Smooth muscle cell (in vitro differentiated cells): Measurements from ENCODE around the gene ZAR1L. TPM values are rescaled to one million over a fixed set of nuclear protein-coding genes. Genes with fewer than 3 reads are reported as not detected.
A peak's percentile ranks its signal among the peaks of the same experiment; 100 is the strongest.
"Not testable (repeated sequence)": the region's sequence is repeated elsewhere in the genome, so short reads cannot be mapped to it uniquely, and the experiment has no call there.

Experiments
- DNase-seq: peaks from one replicate; lab custom pipeline; 2025; ENCODE audit not compliant: unreplicated experiment; lab: John Stamatoyannopoulos, UW
- H2AFZ ChIP-seq: fragments of 200-600 bp; sonication (generic); 2 replicates; pipeline ENCODE4 v1.6.0; 2016; ENCODE audit warnings: antibody characterized with exemption, low read depth, mild to moderate bottlenecking
- H3F3A ChIP-seq: fragments of 200-600 bp; sonication (generic); 2 replicates; pipeline ENCODE4 v1.6.0; 2017; ENCODE audit warnings: antibody characterized with exemption, low read depth
- H3K27ac ChIP-seq: fragments of 200-600 bp; sonication (generic); 2 replicates; pipeline ENCODE4 v1.5.1; 2016; ENCODE audit warnings: low read depth, mild to moderate bottlenecking
- H3K27me3 ChIP-seq: fragments of 200-600 bp; sonication (generic); 2 replicates; pipeline ENCODE4 v1.6.1; 2016; ENCODE audit warnings: low read depth, mild to moderate bottlenecking
- H3K36me3 ChIP-seq: fragments of 200-600 bp; sonication (generic); 2 replicates; pipeline ENCODE4 v1.5.1; 2016; ENCODE audit warnings: low read depth
- H3K4me1 ChIP-seq: fragments of 200-600 bp; sonication (generic); 2 replicates; pipeline ENCODE4 v1.5.1; 2016; ENCODE audit warnings: low read depth
- H3K4me2 ChIP-seq: fragments of 200-600 bp; sonication (generic); 2 replicates; pipeline ENCODE4 v1.6.0; 2016; ENCODE audit warnings: mild to moderate bottlenecking
- H3K4me3 ChIP-seq: fragments of 200-600 bp; sonication (generic); 2 replicates; pipeline ENCODE4 v1.5.1; 2016; ENCODE audit warnings: mild to moderate bottlenecking
- H3K79me2 ChIP-seq: fragments of 200-600 bp; sonication (generic); 2 replicates; pipeline ENCODE4 v1.6.0; 2016; ENCODE audit warnings: low read depth, mild to moderate bottlenecking
- H3K9ac ChIP-seq: fragments of 200-600 bp; sonication (generic); 2 replicates; pipeline ENCODE4 v1.6.0; 2016; ENCODE audit warnings: low read depth
- H3K9me3 ChIP-seq: fragments of 200-600 bp; sonication (generic); replicated peaks from 2 replicates; pipeline ENCODE4 v1.5.1; 2016; ENCODE audit warnings: low read depth
- H4K20me1 ChIP-seq: fragments of 200-600 bp; sonication (generic); 2 replicates; pipeline ENCODE4 v1.6.0; 2016; ENCODE audit warnings: low read depth
- CTCF ChIP-seq: fragments of 200-600 bp; sonication (generic); IDR thresholded peaks from 2 replicates; pipeline ENCODE4 v1.5.1; 2017; ENCODE audit warnings: borderline replicate concordance, mild to moderate bottlenecking, antibody characterized with exemption; ENCODE audit not compliant: insufficient read depth, poor library complexity, severe bottlenecking
- WGBS: methylation state at CpG from one replicate; pipeline ENCODE4 v1.1.7; 2016; ENCODE audit warnings: low lambda C conversion rate; 5-methylcytosine and 5-hydroxymethylcytosine counted together
- polyA plus RNA-seq: library from polyadenylated mRNA; unstranded; fragments of >200 nt; fragmentation: Nextera tagmentation; extraction: Ambion mirVana; gene quantifications from 2 replicates; pipeline ENCODE4 v1.2.1, GENCODE V29; 2016
- total RNA-seq: library from RNA; depleted of rRNA; stranded (reverse); fragments of >200 nt; gene quantifications from 2 replicates; pipeline ENCODE4 v1.2.3, GENCODE V29; 2014

ZAR1L gene
- total RNA-seq = not detected in 2 replicates
- 0.26 TPM in 1 of 2 replicates, not detected in the other for polyA plus RNA-seq

- peak within 1 kb of the TSS; percentile 91 for H2AFZ ChIP-seq
- peak within 1 kb of the TSS; percentile 84 for H3K4me2 ChIP-seq
- H3K36me3 ChIP-seq = no peaks in the 10 kb centered on the region
- H3K9ac ChIP-seq = peak within 1 kb of the TSS; percentile 94
- H3K4me3 ChIP-seq = peak within 1 kb of the TSS; percentile 68
- WGBS = 3% methylated on average over 60 of the region's 60 CpGs
- no peaks in the 10 kb centered on the region for H3K4me1 ChIP-seq
- no peaks in the 10 kb centered on the region for H3K9me3 ChIP-seq
- H3K27ac ChIP-seq = peak within 1 kb of the TSS; percentile 92
- no peaks in the 10 kb centered on the region for H3K27me3 ChIP-seq
- TF ChIP-seq CTCF = no peak
- H4K20me1 ChIP-seq = no peaks in the 10 kb centered on the region
- no peaks in the 10 kb centered on the region for H3K79me2 ChIP-seq
- DNase-seq = peak; percentile 57
- H3F3A ChIP-seq = no peaks in the 10 kb centered on the region
These were observed at the start of gene ZAR1L, which contains the start of gene BRCA2 for GRCh38 chr13:32315238-32316027. ZAR1L (minus strand) TSS chr13:32315363; CDS start chr13:32311925, 3,438 bp downstream. BRCA2 (plus strand) TSS chr13:32315508; CDS start chr13:32316461, 953 bp downstream.

DNA sequence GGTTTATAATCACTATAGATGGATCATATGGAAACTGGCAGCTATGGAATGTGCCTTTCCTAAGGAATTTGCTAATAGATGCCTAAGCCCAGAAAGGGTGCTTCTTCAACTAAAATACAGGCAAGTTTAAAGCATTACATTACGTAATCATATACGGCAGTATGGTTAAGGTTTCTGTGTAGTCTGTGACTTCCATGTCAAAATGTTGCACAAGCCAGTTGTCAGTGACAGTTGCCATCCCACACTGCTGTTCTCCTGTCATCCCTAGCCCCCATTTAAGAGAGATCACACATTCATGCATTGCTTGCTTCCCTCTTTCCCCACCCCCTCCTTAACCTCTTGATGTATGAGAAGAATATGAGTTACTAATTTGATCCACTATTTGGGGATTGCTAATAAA, 47.4 kb upstream of the ZAR1L start:
- no peak overlapping the region for H3K4me3 ChIP-seq
- no peaks in the 10 kb centered on the region for H3K9me3 ChIP-seq
- H3K27me3 ChIP-seq = no peaks in the 10 kb centered on the region
- H3F3A ChIP-seq = no peaks in the 10 kb centered on the region
- DNase-seq = no peak
- H3K27ac ChIP-seq = no peak overlapping the region
- H3K36me3 ChIP-seq = no peaks in the 10 kb centered on the region
- H2AFZ ChIP-seq = no peak overlapping the region
- H3K9ac ChIP-seq = no peak overlapping the region
- 87% methylated on average over 2 of the region's 2 CpGs for WGBS
- no peak for TF ChIP-seq CTCF
- no peaks in the 10 kb centered on the region for H4K20me1 ChIP-seq
- no peak overlapping the region for H3K4me2 ChIP-seq
- H3K79me2 ChIP-seq = no peaks in the 10 kb centered on the region
- no peaks in the 10 kb centered on the region for H3K4me1 ChIP-seq

DNA sequence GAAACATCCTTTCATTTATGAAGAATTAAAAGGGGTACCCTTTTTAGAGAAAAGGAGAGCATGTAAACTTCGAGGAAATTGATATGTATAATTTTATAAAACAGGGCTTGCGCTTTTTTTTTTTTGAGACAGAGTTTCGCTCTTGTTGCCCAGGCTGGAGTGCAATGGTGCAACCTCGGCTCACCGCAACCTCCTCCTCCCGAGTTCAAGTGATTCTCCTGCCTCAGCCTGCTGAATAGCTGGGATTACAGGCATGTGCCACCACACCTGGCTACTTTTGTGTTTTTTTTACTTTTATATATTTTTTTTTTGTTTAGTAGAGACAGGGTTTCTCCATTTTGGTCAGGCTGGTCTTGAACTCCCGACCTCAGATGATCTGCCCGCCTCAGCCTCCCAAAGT, 40.8 kb upstream of the ZAR1L start:
- H3F3A ChIP-seq, H3K36me3 ChIP-seq, H3K9me3 ChIP-seq, H2AFZ ChIP-seq, H3K27me3 ChIP-seq, H3K4me2 ChIP-seq, H3K4me1 ChIP-seq, H3K9ac ChIP-seq, H3K4me3 ChIP-seq, H4K20me1 ChIP-seq, H3K79me2 ChIP-seq, DNase-seq, H3K27ac ChIP-seq: not testable (repeated sequence)
- 98% methylated on average over 8 of the region's 8 CpGs for WGBS

- no peaks in the 10 kb centered on the region for H3K4me1 ChIP-seq
- no peak overlapping the region for H3K4me3 ChIP-seq
- no peak overlapping the region for H2AFZ ChIP-seq
- no peak overlapping the region for H3K27ac ChIP-seq
- TF ChIP-seq CTCF = no peak
- H3K36me3 ChIP-seq = no peaks in the 10 kb centered on the region
- H3K9ac ChIP-seq = no peak overlapping the region
- no peak for DNase-seq
- H3K9me3 ChIP-seq = no peaks in the 10 kb centered on the region
- no peaks in the 10 kb centered on the region for H3K79me2 ChIP-seq
- no peak overlapping the region for H3K4me2 ChIP-seq
- no peaks in the 10 kb centered on the region for H4K20me1 ChIP-seq
- H3F3A ChIP-seq = no peaks in the 10 kb centered on the region
- 100% methylated on average over 1 of the region's 1 CpG for WGBS
- no peaks in the 10 kb centered on the region for H3K27me3 ChIP-seq
These were observed 38.9 kb upstream of the ZAR1L start for GRCh38 chr13:32354040-32354439.

DNA sequence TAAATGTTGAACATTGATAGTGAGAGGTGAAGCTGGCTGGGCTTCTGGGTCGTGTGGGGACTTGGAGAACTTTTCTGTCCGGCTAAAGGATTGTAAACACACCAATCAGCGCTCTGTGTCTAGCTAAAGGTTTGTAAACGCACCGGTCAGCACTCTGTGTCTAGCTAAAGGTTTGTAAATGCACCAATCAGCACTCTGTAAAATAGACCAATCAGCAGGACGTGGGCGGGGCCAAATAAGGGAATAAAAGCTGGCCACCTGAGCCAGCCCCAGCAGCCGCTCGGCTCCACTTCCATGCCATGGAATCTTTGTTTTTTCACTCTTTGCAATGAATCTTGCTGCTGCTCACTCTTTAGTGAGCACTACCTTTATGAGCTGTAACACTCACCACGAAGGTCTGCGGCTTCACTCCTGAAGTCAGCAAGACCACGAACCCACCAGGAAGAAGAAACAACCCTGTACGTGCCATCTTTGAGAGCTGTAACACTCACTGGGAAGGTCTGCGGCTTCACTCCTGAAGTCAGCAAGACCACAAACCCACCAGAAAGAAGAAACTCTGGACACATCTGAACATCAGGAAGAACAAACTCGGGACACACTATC, 35.8 kb upstream of the ZAR1L start:
- not testable (repeated sequence) for H4K20me1 ChIP-seq, H3K36me3 ChIP-seq, H3K4me3 ChIP-seq, H3K9me3 ChIP-seq, H3K4me2 ChIP-seq, H3F3A ChIP-seq, H2AFZ ChIP-seq, H3K27ac ChIP-seq, H3K79me2 ChIP-seq, H3K9ac ChIP-seq, H3K4me1 ChIP-seq, H3K27me3 ChIP-seq, DNase-seq
- WGBS = 95% methylated on average over 15 of the region's 15 CpGs
